Activated T-cell treated with anti-CD3 and anti-CD28 coated beads, Interleukin-2, amount 50 U/mL, for 4 hours (primary cell): Measurements from ENCODE around the gene MAP7. TPM values are rescaled to one million over a fixed set of nuclear protein-coding genes. Genes with fewer than 3 reads are reported as not detected.
"Not testable (repeated sequence)": the region's sequence is repeated elsewhere in the genome, so short reads cannot be mapped to it uniquely, and the experiment has no call there.

Experiments used
- ATAC-seq, 2 donors: fragments of 200-7000 bp; cut with Tn5 transposase; one replicate each; pipeline ENCODE4 v1.10.0; 2021
- DNase-seq: peaks from one replicate; pipeline ENCODE4 v3.0.0-alpha.2; 2020
- H3K27me3 Mint-ChIP-seq: one replicate; pipeline ENCODE4 v1.8.0; 2021; ENCODE audit warnings: low read depth, mixed read lengths
- H3K36me3 Mint-ChIP-seq: one replicate; pipeline ENCODE4 v1.8.0; 2022; ENCODE audit warnings: mixed read lengths; ENCODE audit not compliant: insufficient read depth
- H3K4me1 Mint-ChIP-seq: one replicate; pipeline ENCODE4 v1.8.0; 2021; ENCODE audit warnings: low read depth, mixed read lengths
- H3K4me3 Mint-ChIP-seq: one replicate; pipeline ENCODE4 v1.8.0; 2021; ENCODE audit warnings: mild to moderate bottlenecking, moderate library complexity, mixed read lengths
- H3K9me3 Mint-ChIP-seq: one replicate; pipeline ENCODE4 v1.8.0; 2021; ENCODE audit warnings: mixed read lengths
- total RNA-seq, 3 donors: library from RNA; stranded (reverse); gene quantifications; one replicate each; pipeline ENCODE4 v1.2.1, GENCODE V29; 2021

MAP7 gene
- total RNA-seq, 3 donors from 2014 or later = 0.46 to 1.3 (median 0.49) TPM

DNA sequence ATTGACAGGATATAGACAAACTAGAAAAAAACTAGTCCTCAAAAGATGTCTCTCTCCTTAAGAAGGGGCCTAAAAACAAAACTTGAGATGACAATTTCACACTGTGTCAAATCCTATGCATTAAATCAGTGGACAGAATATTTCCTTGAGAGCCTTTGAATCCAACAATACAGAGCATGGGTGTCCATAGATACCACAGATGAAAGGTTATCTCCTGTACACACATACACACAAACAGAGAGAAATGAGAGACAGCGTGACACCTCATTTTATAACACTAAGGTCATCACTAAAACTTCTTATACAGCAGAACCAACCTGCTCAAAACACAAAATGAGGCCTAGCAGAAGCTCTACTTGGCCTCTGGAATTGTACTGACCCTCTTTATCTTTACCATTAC, 55.5 kb downstream of the MAP7 start:
- Mint-ChIP-seq H3K27me3 (peaks cover 2% of the 10 kb centered on the region), H3K4me1 (no peaks in the 10 kb centered on the region), H3K36me3 (no peaks in the 10 kb centered on the region), H3K4me3 (no peak overlapping the region), H3K9me3 (no peaks in the 10 kb centered on the region)
- DNase-seq = no peak
- ATAC-seq = no peak

- Mint-ChIP-seq H3K9me3 (no peaks in the 10 kb centered on the region), H3K27me3 (peaks cover 2% of the 10 kb centered on the region), H3K4me1 (no peaks in the 10 kb centered on the region), H3K4me3 (no peak overlapping the region), H3K36me3 (no peaks in the 10 kb centered on the region)
- DNase-seq (no peak), ATAC-seq (no peak)
These were observed 56.2 kb downstream of the MAP7 start for GRCh38 chr6:136494059-136494458.

- Mint-ChIP-seq H3K4me1 (no peaks in the 10 kb centered on the region), H3K27me3 (peaks cover 2% of the 10 kb centered on the region), H3K4me3 (no peak overlapping the region), H3K36me3 (no peaks in the 10 kb centered on the region), H3K9me3 (no peaks in the 10 kb centered on the region)
- ATAC-seq (no peak), DNase-seq (no peak)
These were observed 57.8 kb downstream of the MAP7 start for GRCh38 chr6:136492409-136492808.

DNA sequence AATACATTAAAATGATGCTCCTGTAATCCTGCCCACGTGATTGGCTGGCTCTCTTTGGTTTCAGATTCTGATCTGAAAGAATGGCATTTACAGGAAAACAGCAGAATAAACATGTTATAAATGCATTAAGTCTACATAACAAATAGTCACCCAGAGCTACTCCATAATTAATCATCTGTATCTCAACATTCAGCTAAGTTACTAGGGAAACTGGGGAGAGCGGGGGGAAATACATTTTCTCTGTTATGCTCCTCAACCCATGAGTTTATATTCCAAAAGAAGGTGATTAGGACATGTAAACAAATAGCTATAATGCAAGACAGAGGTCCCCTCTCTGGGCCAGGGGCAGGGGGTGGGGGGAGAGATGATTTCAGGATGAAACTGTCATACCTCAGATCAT, 58.5 kb downstream of the MAP7 start:
- Mint-ChIP-seq H3K9me3 (no peaks in the 10 kb centered on the region), H3K4me3 (no peak overlapping the region), H3K36me3 (no peaks in the 10 kb centered on the region), H3K4me1 (no peaks in the 10 kb centered on the region), H3K27me3 (peaks cover 2% of the 10 kb centered on the region)
- no peak for DNase-seq
- no peak for ATAC-seq

GRCh38 chr6:136491251-136491650, 59.0 kb downstream of the MAP7 start:
- no peaks in the 10 kb centered on the region for H3K9me3 Mint-ChIP-seq
- no peak overlapping the region for H3K4me3 Mint-ChIP-seq
- no peak for ATAC-seq
- no peaks in the 10 kb centered on the region for H3K36me3 Mint-ChIP-seq
- no peaks in the 10 kb centered on the region for H3K4me1 Mint-ChIP-seq
- no peak for DNase-seq
- peaks cover 2% of the 10 kb centered on the region for H3K27me3 Mint-ChIP-seq

DNA sequence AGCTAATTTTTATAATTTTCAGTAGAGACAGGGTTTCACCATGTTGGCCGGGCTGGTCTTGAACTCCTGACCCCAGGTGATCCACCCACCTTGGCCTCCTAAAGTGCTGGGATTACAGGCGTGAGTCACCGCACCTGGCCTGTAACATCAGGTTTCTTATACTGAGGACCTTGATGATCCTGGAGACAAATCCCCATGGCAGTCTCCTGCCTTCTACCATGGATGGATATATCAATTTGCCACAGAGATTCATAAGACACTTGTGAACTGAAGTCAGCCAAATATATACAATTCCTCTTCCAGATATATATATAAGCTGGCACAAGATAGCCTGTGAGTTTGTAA, 60.6 kb downstream of the MAP7 start:
- not testable (repeated sequence) for H3K9me3 Mint-ChIP-seq, H3K4me3 Mint-ChIP-seq, H3K4me1 Mint-ChIP-seq, ATAC-seq, H3K36me3 Mint-ChIP-seq, DNase-seq, H3K27me3 Mint-ChIP-seq

GRCh38 chr6:136487759-136488425, 62.3 kb downstream of the MAP7 start:
- Mint-ChIP-seq H3K4me3 (no peak overlapping the region), H3K27me3 (peaks cover 2% of the 10 kb centered on the region), H3K4me1 (no peaks in the 10 kb centered on the region), H3K36me3 (no peaks in the 10 kb centered on the region), H3K9me3 (no peaks in the 10 kb centered on the region)
- ATAC-seq (no peak), DNase-seq (no peak)

GRCh38 chr6:136486357-136486756, 63.9 kb downstream of the MAP7 start:
- no peaks in the 10 kb centered on the region for H3K4me1 Mint-ChIP-seq
- DNase-seq (no peak), ATAC-seq (no peak)
- no peaks in the 10 kb centered on the region for H3K36me3 Mint-ChIP-seq
- H3K27me3 Mint-ChIP-seq = peaks cover 2% of the 10 kb centered on the region
- H3K9me3 Mint-ChIP-seq = no peaks in the 10 kb centered on the region
- H3K4me3 Mint-ChIP-seq = no peak overlapping the region

DNA sequence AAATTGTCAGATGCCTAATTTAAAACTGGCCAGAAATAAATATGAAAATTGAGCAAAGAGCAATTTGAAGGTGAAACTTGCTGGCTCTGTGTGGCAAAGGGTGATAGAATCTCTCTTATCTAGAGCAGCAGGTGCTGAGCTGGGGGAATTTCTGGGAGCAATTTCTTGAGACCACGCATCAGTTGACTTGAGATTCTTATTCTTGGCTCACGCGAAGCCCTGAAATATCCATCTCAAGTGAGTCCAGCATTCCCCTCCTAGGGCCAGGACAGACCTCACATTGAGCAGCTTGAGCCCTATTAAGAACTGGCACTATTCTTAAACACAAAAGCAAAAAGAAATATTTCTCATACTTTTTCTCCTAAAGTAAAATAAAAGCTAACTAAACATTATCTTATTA, 66.3 kb downstream of the MAP7 start:
- H3K27me3 Mint-ChIP-seq = no peaks in the 10 kb centered on the region
- no peak overlapping the region for H3K4me3 Mint-ChIP-seq
- H3K9me3 Mint-ChIP-seq = no peaks in the 10 kb centered on the region
- DNase-seq (no peak), ATAC-seq (no peak)
- no peaks in the 10 kb centered on the region for H3K4me1 Mint-ChIP-seq
- H3K36me3 Mint-ChIP-seq = no peaks in the 10 kb centered on the region

GRCh38 chr6:136483005-136483404, 67.2 kb downstream of the MAP7 start:
- H3K9me3 Mint-ChIP-seq, H3K4me1 Mint-ChIP-seq, H3K4me3 Mint-ChIP-seq, ATAC-seq, H3K27me3 Mint-ChIP-seq, H3K36me3 Mint-ChIP-seq, DNase-seq: not testable (repeated sequence)

GRCh38 chr6:136477548-136477947, 72.7 kb downstream of the MAP7 start:
- H3K4me3 Mint-ChIP-seq = no peak overlapping the region
- H3K4me1 Mint-ChIP-seq = no peaks in the 10 kb centered on the region
- H3K9me3 Mint-ChIP-seq = no peaks in the 10 kb centered on the region
- ATAC-seq = no peak
- H3K27me3 Mint-ChIP-seq = peaks cover 9% of the 10 kb centered on the region
- no peak for DNase-seq
- H3K36me3 Mint-ChIP-seq = no peaks in the 10 kb centered on the region

- H3K4me1 Mint-ChIP-seq = no peaks in the 10 kb centered on the region
- no peaks in the 10 kb centered on the region for H3K36me3 Mint-ChIP-seq
- ATAC-seq (no peak), DNase-seq (no peak)
- H3K27me3 Mint-ChIP-seq = peaks cover 9% of the 10 kb centered on the region
- H3K9me3 Mint-ChIP-seq = no peaks in the 10 kb centered on the region
- H3K4me3 Mint-ChIP-seq = no peak overlapping the region
These were observed 74.5 kb downstream of the MAP7 start for GRCh38 chr6:136475686-136476085.

- H3K9me3 Mint-ChIP-seq = no peaks in the 10 kb centered on the region
- no peaks in the 10 kb centered on the region for H3K36me3 Mint-ChIP-seq
- H3K27me3 Mint-ChIP-seq = peaks cover 10% of the 10 kb centered on the region
- no peaks in the 10 kb centered on the region for H3K4me1 Mint-ChIP-seq
- DNase-seq = no peak
- H3K4me3 Mint-ChIP-seq = no peak overlapping the region
- ATAC-seq = no peak
These were observed 76.0 kb downstream of the MAP7 start for GRCh38 chr6:136474241-136474640.

DNA sequence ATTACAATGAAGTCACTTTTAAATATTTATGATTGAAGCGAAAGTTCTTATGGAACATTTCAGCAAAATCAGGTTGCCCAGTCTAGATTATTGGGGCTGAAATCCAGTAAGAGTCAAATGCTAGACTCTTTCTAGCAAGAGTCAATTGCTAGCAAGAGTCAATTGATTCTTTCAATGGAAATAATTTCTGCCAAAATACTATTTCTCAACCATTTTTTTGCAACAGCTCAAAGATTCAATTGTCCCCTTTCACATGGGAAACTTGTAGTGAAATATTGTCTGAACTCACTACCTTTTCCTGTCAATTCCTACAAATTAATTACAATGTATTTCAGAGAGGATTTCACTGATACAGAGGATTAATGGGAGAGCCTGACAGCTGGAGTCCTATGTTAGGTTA, 78.3 kb downstream of the MAP7 start:
- peaks cover 10% of the 10 kb centered on the region for H3K27me3 Mint-ChIP-seq
- no peak overlapping the region for H3K4me3 Mint-ChIP-seq
- H3K9me3 Mint-ChIP-seq = no peaks in the 10 kb centered on the region
- H3K4me1 Mint-ChIP-seq = no peaks in the 10 kb centered on the region
- no peaks in the 10 kb centered on the region for H3K36me3 Mint-ChIP-seq
- ATAC-seq (no peak), DNase-seq (no peak)

GRCh38 chr6:136471372-136471771, 78.8 kb downstream of the MAP7 start:
- H3K4me1 Mint-ChIP-seq = no peaks in the 10 kb centered on the region
- DNase-seq (no peak), ATAC-seq (no peak)
- H3K36me3 Mint-ChIP-seq = no peaks in the 10 kb centered on the region
- H3K9me3 Mint-ChIP-seq = no peaks in the 10 kb centered on the region
- H3K4me3 Mint-ChIP-seq = no peak overlapping the region
- peaks cover 7% of the 10 kb centered on the region for H3K27me3 Mint-ChIP-seq

GRCh38 chr6:136470044-136470443, 80.2 kb downstream of the MAP7 start:
- no peaks in the 10 kb centered on the region for H3K36me3 Mint-ChIP-seq
- H3K4me3 Mint-ChIP-seq = no peak overlapping the region
- no peaks in the 10 kb centered on the region for H3K9me3 Mint-ChIP-seq
- DNase-seq (no peak), ATAC-seq (no peak)
- H3K4me1 Mint-ChIP-seq = no peaks in the 10 kb centered on the region
- H3K27me3 Mint-ChIP-seq = peaks cover 7% of the 10 kb centered on the region
